Psoas muscle (tissue), 8 donors: ENCODE results near the gene MAP2K3. TPM values are rescaled to one million over a fixed set of nuclear protein-coding genes. Genes with fewer than 3 reads are reported as not detected.

ENCODE experiments used
- ATAC-seq, 4 donors: fragments of 200-7000 bp; cut with Tn5 transposase; one replicate each; pipeline ENCODE4 v1.9.1; 2020; ENCODE audit warnings: moderate library complexity in 3 of 4, mild to moderate bottlenecking in 2 of 4
- DNase-seq, 2 donors: peaks; one replicate each; pipeline ENCODE4 v3.0.0-alpha.2; 2020
- H3K27ac ChIP-seq: fragments of 200-600 bp; one replicate; pipeline ENCODE4 v1.8.0; 2022
- H3K27me3 ChIP-seq, 3 donors: fragments of 200-600 bp in 1 of 3; one replicate each; pipeline versions ENCODE4 v1.6.1 to v1.8.0; 2013 to 2022; ENCODE audit warnings: low read length in 2 of 3, mild to moderate bottlenecking in 2 of 3, moderate library complexity in 1 of 3; ENCODE audit not compliant: insufficient read depth in 3 of 3
- H3K36me3 ChIP-seq, 2 donors: fragments of 200-600 bp in 1 of 2; one replicate each; pipeline versions ENCODE4 v1.6.1 to v1.8.0; 2013 to 2022; ENCODE audit warnings: low read depth in 1 of 2, mild to moderate bottlenecking in 1 of 2, moderate library complexity in 1 of 2; ENCODE audit not compliant: insufficient read depth in 1 of 2
- H3K4me1 ChIP-seq: fragments of 200-600 bp; one replicate; pipeline ENCODE4 v1.8.0; 2022
- H3K4me3 ChIP-seq: fragments of 200-600 bp; one replicate; pipeline ENCODE4 v1.8.0; 2022; ENCODE audit warnings: mild to moderate bottlenecking
- H3K9me3 ChIP-seq: fragments of 200-600 bp; one replicate; pipeline ENCODE4 v1.8.0; 2022
- CTCF ChIP-seq: fragments of 200-600 bp; IDR thresholded peaks from one replicate; pipeline ENCODE4 v1.8.0; 2022; ENCODE audit warnings: antibody characterized with exemption
- WGBS, 3 donors: extraction: QIAGEN DNeasy Blood & Tissue Kit; methylation state at CpG; one replicate each; pipeline versions ENCODE4 v1.1.6 to v1.1.7; 2013; 5-methylcytosine and 5-hydroxymethylcytosine counted together
- intact Hi-C, 2 donors: fragments of 100-400 bp; cut with DNase I; formaldehyde crosslinking; loops; one replicate each; pipeline versions ENCODE4 v1.11.0 to v1.14.2; 2022
- polyA plus RNA-seq, 3 donors: library from polyadenylated mRNA; stranded (reverse); fragments of 200-250 nt; gene quantifications; one replicate each; pipeline ENCODE4 v1.2.3, GENCODE V29; 2013
- total RNA-seq, 4 donors: library from RNA; stranded (reverse); fragmentation: NEBNext Ultra II Directional in 2 of 4; extraction: Animal tissue kit (Norgen Biotek cat#: 25700) in 2 of 4; gene quantifications; one replicate each; pipeline versions ENCODE4 v1.2.1 to v1.2.4, GENCODE V29; 2021 to 2023
- donor health status: healthy with polysubstance abuse.
- donor health status: DM: no; HTN: no; CAD: no; lungs with moderate emphysema.
- donor health status: Bipolar disorder and iron deficiency.
- donor health status: healthy.
- donor health status: DM: yes; HTN: yes; CAD: no.
- donor health status: DM: no; HTN: no; CAD: no.
- donor health status: DM: no; HTN: no; CAD: no.
- donor health status: DM: yes; HTN: yes; CAD: no.

MAP2K3 gene
- total and polyA plus RNA-seq, 7 donors = 64.4 to 229 (median 114) TPM

- ATAC-seq = no peak
- H3K36me3 ChIP-seq = no peaks in the 10 kb centered on the region
- no peaks in the 10 kb centered on the region for H3K9me3 ChIP-seq
- H3K27me3 ChIP-seq = no peaks in the 10 kb centered on the region
- DNase-seq = peak in 1 of 2 donors; percentile 62
- intact Hi-C loops = loop anchor here (10.0 kb wide), 2 partner anchors 119 to 231 kb away; no protein-coding TSS in a partner anchor
- H3K4me3 ChIP-seq = peak overlapping the region; percentile 89
- no peak for TF ChIP-seq CTCF
- peak overlapping the region; percentile 99 for H3K27ac ChIP-seq
- 17 to 26% (median 25%) methylated on average over 48 to 49 of the region's 49 CpGs for WGBS, 3 donors
- H3K4me1 ChIP-seq = peaks cover 46% of the 10 kb centered on the region
These were observed 811 bp upstream of the MAP2K3 start for GRCh38 chr17:21283482-21284318.

- Histone ChIP-seq H3K36me3 (no peaks in the 10 kb centered on the region), H3K27me3 (peaks cover 0 to 2% (median 0%) of the 10 kb centered on the region in 3 donors), H3K4me1 (peaks cover 56% of the 10 kb centered on the region), H3K27ac (peak overlapping the region; percentile 99), H3K9me3 (no peaks in the 10 kb centered on the region), H3K4me3 (peak overlapping the region; percentile 89)
- ATAC-seq (no peak), DNase-seq (peak in 1 of 2 donors; percentile 61)
- intact Hi-C loops = loop anchor here (2.0 to 10.0 kb wide), 6 partner anchors 33 to 243 kb away; partner anchors contain the start of genes DHRS7B (in 2 of the 2), NATD1 (in 1 of the 2), TMEM11 (in 1 of the 2) and USP22 (in 1 of the 2)
- no peak for TF ChIP-seq CTCF
- 0 to 3% (median 1%) methylated on average over 16 of the region's 16 CpGs for WGBS, 3 donors
These were observed 904 bp downstream of the MAP2K3 start for GRCh38 chr17:21285164-21286065.

GRCh38 chr17:21286066-21286770 is 1.7 kb downstream of the MAP2K3 start:
- peak; percentile 92 to 95 for DNase-seq
- Histone ChIP-seq H3K4me3 (peak overlapping the region; percentile 89), H3K9me3 (no peaks in the 10 kb centered on the region), H3K36me3 (no peaks in the 10 kb centered on the region), H3K4me1 (peaks cover 58% of the 10 kb centered on the region), H3K27ac (peak overlapping the region; percentile 99), H3K27me3 (peaks cover 0 to 2% (median 0%) of the 10 kb centered on the region in 3 donors)
- WGBS, 3 donors = 3 to 7% (median 5%) methylated on average over 16 of the region's 16 CpGs
- intact Hi-C loops = loop anchor here (2.0 to 10.0 kb wide), 6 partner anchors 34 to 243 kb away; partner anchors contain the start of genes DHRS7B (in 2 of the 2), NATD1 (in 1 of the 2), TMEM11 (in 1 of the 2) and USP22 (in 1 of the 2)
- ATAC-seq = peak; percentile 49 to 58 (median 50)
- no peak for TF ChIP-seq CTCF
